Suprapubic skin (tissue), 4 donors: ENCODE results near the gene ACBD3. TPM values are rescaled to one million over a fixed set of nuclear protein-coding genes. Genes with fewer than 3 reads are reported as not detected.

Experiments
- DNase-seq, 2 donors: peaks; one replicate each; pipeline ENCODE4 v3.0.0-alpha.2; 2019; ENCODE audit warnings: low spot score in 2 of 2
- H3K27ac ChIP-seq: fragments of 200-600 bp; sonication (generic); one replicate; pipeline ENCODE4 v1.5.1; 2019
- H3K27me3 ChIP-seq: fragments of 200-600 bp; sonication (generic); one replicate; pipeline ENCODE4 v1.5.1; 2019
- H3K36me3 ChIP-seq: fragments of 200-600 bp; sonication (generic); one replicate; pipeline ENCODE4 v1.5.1; 2019
- H3K4me1 ChIP-seq: fragments of 200-600 bp; sonication (generic); one replicate; pipeline ENCODE4 v1.5.1; 2019
- H3K4me3 ChIP-seq: fragments of 200-600 bp; sonication (generic); one replicate; pipeline ENCODE4 v1.5.1; 2019; ENCODE audit warnings: mild to moderate bottlenecking
- H3K9me3 ChIP-seq: fragments of 200-600 bp; sonication (generic); one replicate; pipeline ENCODE4 v1.5.1; 2019
- CTCF ChIP-seq, 2 donors: fragments of 200-600 bp in 1 of 2; fragments of 450-650 bp in 1 of 2; sonication (generic) in 1 of 2; IDR thresholded peaks; one replicate each; pipeline ENCODE4 v1.5.1; 2016 to 2019; ENCODE audit warnings: antibody characterized with exemption in 2 of 2, mild to moderate bottlenecking in 1 of 2, moderate library complexity in 1 of 2
- EP300 ChIP-seq: sonication (generic); formaldehyde crosslinking; IDR thresholded peaks from one replicate; pipeline ENCODE4 v1.6.1; 2017; ENCODE audit warnings: antibody characterized with exemption
- POLR2A ChIP-seq, 2 donors: fragments of 450-650 bp; IDR thresholded peaks; one replicate each; pipeline ENCODE4 v1.6.1; 2017; ENCODE audit warnings: antibody characterized with exemption in 2 of 2, mild to moderate bottlenecking in 2 of 2, moderate library complexity in 2 of 2
- POLR2AphosphoS5 ChIP-seq, 3 donors: sonication (generic); formaldehyde crosslinking; IDR thresholded peaks; one replicate each; pipeline ENCODE4 v1.6.1; 2017; ENCODE audit warnings: antibody characterized with exemption in 3 of 3
- WGBS: methylation state at CpG from one replicate; pipeline ENCODE4 v1.1.5; 2018; 5-methylcytosine and 5-hydroxymethylcytosine counted together
- total RNA-seq, 4 donors: library from RNA; depleted of rRNA; stranded (reverse); fragments of >200 nt; gene quantifications; one replicate each; pipeline ENCODE4 v1.1.0, GENCODE V29; 2016

ACBD3 gene
- total RNA-seq, 4 donors from 2014 or later = 38.0 to 64.5 (median 42.4) TPM

- peaks cover 45% of the 10 kb centered on the region for H3K4me1 ChIP-seq
- no peak for DNase-seq
- WGBS = 89% methylated on average over 3 of the region's 5 CpGs
- no peaks in the 10 kb centered on the region for H3K27me3 ChIP-seq
- H3K9me3 ChIP-seq = no peaks in the 10 kb centered on the region
- no peaks in the 10 kb centered on the region for H3K36me3 ChIP-seq
- H3K4me3 ChIP-seq = no peak overlapping the region
- no peak overlapping the region for H3K27ac ChIP-seq
- TF ChIP-seq POLR2AphosphoS5 (IDR thresholded peaks at IDR 0.05) (no peak), CTCF (IDR thresholded peaks at IDR 0.05) (no peak), POLR2A (IDR thresholded peaks at IDR 0.05) (no peak), EP300 (no peak)
Measured at GRCh38 chr1:226120398-226120797, 66.1 kb downstream of the ACBD3 start.

- H3K9me3 ChIP-seq = no peaks in the 10 kb centered on the region
- DNase-seq = no peak
- H3K4me3 ChIP-seq = no peak overlapping the region
- no peaks in the 10 kb centered on the region for H3K36me3 ChIP-seq
- H3K27ac ChIP-seq = no peak overlapping the region
- TF ChIP-seq EP300 (no peak), POLR2A (IDR thresholded peaks at IDR 0.05) (no peak), POLR2AphosphoS5 (IDR thresholded peaks at IDR 0.05) (no peak), CTCF (IDR thresholded peaks at IDR 0.05) (no peak)
- H3K4me1 ChIP-seq = peaks cover 35% of the 10 kb centered on the region
- H3K27me3 ChIP-seq = no peaks in the 10 kb centered on the region
- 88% methylated on average over 6 of the region's 6 CpGs for WGBS
Measured at GRCh38 chr1:226119169-226119568, 67.4 kb downstream of the ACBD3 start.

- Histone ChIP-seq H3K4me3 (no peak overlapping the region), H3K27ac (no peak overlapping the region), H3K9me3 (no peaks in the 10 kb centered on the region), H3K4me1 (peaks cover 27% of the 10 kb centered on the region), H3K27me3 (no peaks in the 10 kb centered on the region), H3K36me3 (no peaks in the 10 kb centered on the region)
- DNase-seq = no peak
- 83% methylated on average over 4 of the region's 4 CpGs for WGBS
- TF ChIP-seq CTCF (IDR thresholded peaks at IDR 0.05) = no peak
- TF ChIP-seq POLR2A (IDR thresholded peaks at IDR 0.05) = no peak
- TF ChIP-seq POLR2AphosphoS5 (IDR thresholded peaks at IDR 0.05) = no peak
- TF ChIP-seq EP300 = no peak
Measured at GRCh38 chr1:226118357-226118756, 68.2 kb downstream of the ACBD3 start.

- Histone ChIP-seq H3K27me3 (no peaks in the 10 kb centered on the region), H3K4me3 (no peak overlapping the region), H3K36me3 (no peaks in the 10 kb centered on the region), H3K9me3 (no peaks in the 10 kb centered on the region), H3K27ac (no peak overlapping the region), H3K4me1 (peaks cover 19% of the 10 kb centered on the region)
- TF ChIP-seq POLR2A (IDR thresholded peaks at IDR 0.05) (no peak), POLR2AphosphoS5 (IDR thresholded peaks at IDR 0.05) (no peak), CTCF (IDR thresholded peaks at IDR 0.05) (no peak), EP300 (no peak)
- no peak for DNase-seq
- 86% methylated on average over 6 of the region's 6 CpGs for WGBS
Measured at GRCh38 chr1:226117330-226117729, 69.2 kb downstream of the ACBD3 start.

GRCh38 chr1:226116673-226117072 lies 69.9 kb downstream of the ACBD3 start:
- peaks cover 22% of the 10 kb centered on the region for H3K4me1 ChIP-seq
- TF ChIP-seq CTCF (IDR thresholded peaks at IDR 0.05) (no peak), EP300 (no peak), POLR2AphosphoS5 (IDR thresholded peaks at IDR 0.05) (no peak), POLR2A (IDR thresholded peaks at IDR 0.05) (no peak)
- no peaks in the 10 kb centered on the region for H3K27me3 ChIP-seq
- no peaks in the 10 kb centered on the region for H3K36me3 ChIP-seq
- WGBS = 68% methylated on average over 3 of the region's 3 CpGs
- H3K4me3 ChIP-seq = no peak overlapping the region
- no peak for DNase-seq
- no peaks in the 10 kb centered on the region for H3K9me3 ChIP-seq
- H3K27ac ChIP-seq = no peak overlapping the region
